Small intestine (tissue), 7 donors: Measurements from ENCODE around the gene HS6ST1. TPM values are rescaled to one million over a fixed set of nuclear protein-coding genes. Genes with fewer than 3 reads are reported as not detected.
"Not testable (repeated sequence)": the region's sequence is repeated elsewhere in the genome, so short reads cannot be mapped to it uniquely, and the experiment has no call there.

Experiments used
- DNase-seq, 2 donors: peaks; one replicate each; pipeline versions ENCODE4 v3.0.0 to v3.0.0-alpha.2; 2013
- FAIRE-seq: peaks from 2 replicates; lab custom pipeline; 2012; peaks lifted over from hg19 to GRCh38; lab: Jason Lieb, UNC
- H3K27ac ChIP-seq, 3 donors: one replicate each; pipeline ENCODE4 v1.5.1; 2013; ENCODE audit warnings: low read length in 2 of 3, mild to moderate bottlenecking in 2 of 3, control low read depth in 1 of 3, inconsistent platforms in 1 of 3, low read depth in 1 of 3, moderate library complexity in 1 of 3
- H3K27me3 ChIP-seq, 3 donors: one replicate each; pipeline ENCODE4 v1.6.1; 2013; ENCODE audit warnings: low read length in 3 of 3, inconsistent platforms in 1 of 3; ENCODE audit not compliant: control insufficient read depth in 3 of 3, insufficient read depth in 3 of 3
- H3K36me3 ChIP-seq, 3 donors: one replicate each; pipeline ENCODE4 v1.6.1; 2013; ENCODE audit warnings: low read length in 3 of 3, inconsistent platforms in 1 of 3, low read depth in 1 of 3, mild to moderate bottlenecking in 1 of 3, moderate library complexity in 1 of 3; ENCODE audit not compliant: control insufficient read depth in 3 of 3, insufficient read depth in 2 of 3
- H3K4me1 ChIP-seq, 3 donors: one replicate each; pipeline ENCODE4 v1.6.1; 2013; ENCODE audit warnings: low read length in 2 of 3, inconsistent platforms in 1 of 3, low read depth in 1 of 3, mild to moderate bottlenecking in 1 of 3, moderate library complexity in 1 of 3; ENCODE audit not compliant: control insufficient read depth in 3 of 3, insufficient read depth in 2 of 3
- H3K4me3 ChIP-seq, 3 donors: one replicate each; pipeline ENCODE4 v1.5.1; 2013; ENCODE audit warnings: low read length in 3 of 3, control low read depth in 1 of 3, inconsistent platforms in 1 of 3, low read depth in 1 of 3, mild to moderate bottlenecking in 1 of 3, moderate library complexity in 1 of 3
- H3K9me3 ChIP-seq, 2 donors: one replicate each; pipeline ENCODE4 v1.6.1; 2013; ENCODE audit warnings: low read depth in 1 of 2, low read length in 1 of 2; ENCODE audit not compliant: control insufficient read depth in 2 of 2, insufficient read depth in 1 of 2
- WGBS, 3 donors: extraction: QIAGEN DNeasy Blood & Tissue Kit; methylation state at CpG; one replicate each; pipeline ENCODE4 v1.1.7; 2013; 5-methylcytosine and 5-hydroxymethylcytosine counted together
- polyA plus RNA-seq, 4 donors: library from polyadenylated mRNA; stranded (reverse) in 3 of 4; unstranded in 1 of 4; fragments of 200-250 nt in 3 of 4; fragments of 120-200 nt in 1 of 4; gene quantifications; one replicate each; pipeline versions ENCODE4 v1.2.1 to v1.2.3, GENCODE V29; 2013
- donor health status: healthy with polysubstance abuse.
- donor health status: control.
- donor health status: control.
- donor health status: Bipolar disorder and iron deficiency.
- donor health status: healthy.

Gene HS6ST1
- polyA plus RNA-seq, 4 donors = 4.0 to 20.7 (median 12.5) TPM

DNA sequence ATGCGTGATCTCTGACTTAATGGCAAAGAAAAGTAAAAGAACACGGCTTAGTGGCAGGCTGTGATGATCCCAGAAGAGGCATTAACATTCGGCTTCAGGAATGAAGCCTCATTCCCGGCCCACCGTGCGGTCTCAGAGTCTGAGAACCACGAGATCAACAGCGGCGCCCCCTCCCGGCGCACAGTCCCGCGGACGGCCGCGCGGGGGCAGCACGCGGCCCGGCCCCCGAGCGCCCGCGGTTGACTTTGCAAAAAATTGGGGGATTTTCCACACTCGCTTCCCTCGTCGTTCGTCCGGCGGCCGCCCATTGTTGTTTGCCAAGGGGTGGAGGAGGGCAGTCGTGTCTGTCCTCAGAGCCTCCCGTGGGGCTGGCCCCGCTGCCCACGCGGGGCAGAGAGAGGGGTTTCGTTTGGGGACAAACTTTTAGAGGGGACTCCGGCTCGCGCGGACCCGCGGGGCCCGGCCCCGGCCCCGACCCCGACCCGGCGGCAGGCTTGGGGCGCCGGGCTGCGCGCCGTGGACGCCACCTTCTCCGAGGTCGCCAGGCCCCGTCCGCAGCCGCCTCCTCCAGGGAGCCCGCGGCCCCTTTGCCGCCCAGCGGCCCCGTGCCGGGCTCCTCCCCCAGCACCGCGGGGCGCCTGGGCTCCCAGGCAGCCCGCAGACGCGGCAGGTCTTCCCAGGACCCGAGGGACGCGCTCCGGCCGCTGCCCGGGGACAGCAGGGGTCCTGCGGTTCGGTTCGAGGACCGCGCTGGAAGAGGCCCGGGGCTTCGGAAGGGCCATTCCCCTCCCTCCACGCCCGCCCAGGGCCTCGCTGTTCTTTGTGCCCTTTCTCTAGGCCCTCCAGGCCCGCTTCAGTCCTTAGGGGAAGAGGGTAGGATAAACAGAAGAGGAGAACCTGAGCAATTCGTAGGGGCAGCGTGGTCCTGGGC lies 3.4 kb upstream of the HS6ST1 start:
- 3 to 4% (median 3%) methylated on average over 68 to 91 of the region's 91 CpGs for WGBS, 3 donors
- H3K9me3 ChIP-seq = no peaks in the 10 kb centered on the region
- H3K27ac ChIP-seq = peak overlapping the region in 2 of 3 donors; percentile 42 to 83
- DNase-seq = peak; percentile 76 to 90
- FAIRE-seq = no peak
- no peaks in the 10 kb centered on the region for H3K36me3 ChIP-seq
- H3K4me1 ChIP-seq = peaks cover 0 to 9% (median 2%) of the 10 kb centered on the region in 3 donors
- H3K4me3 ChIP-seq = peak overlapping the region; percentile 40 to 72 (median 49)
- H3K27me3 ChIP-seq = peaks cover 0 to 5% (median 0%) of the 10 kb centered on the region in 3 donors

GRCh38 chr2:128320906-128321771 lies 2.5 kb upstream of the HS6ST1 start:
- FAIRE-seq (no peak), DNase-seq (no peak)
- peaks cover 0 to 9% (median 0%) of the 10 kb centered on the region in 3 donors for H3K36me3 ChIP-seq
- no peaks in the 10 kb centered on the region for H3K9me3 ChIP-seq
- no peak overlapping the region for H3K4me3 ChIP-seq
- no peak overlapping the region for H3K27ac ChIP-seq
- WGBS, 3 donors = 69% methylated on average over 23 of the region's 23 CpGs
- peaks cover 0 to 5% (median 0%) of the 10 kb centered on the region in 3 donors for H3K27me3 ChIP-seq
- peaks cover 2 to 16% (median 3%) of the 10 kb centered on the region in 3 donors for H3K4me1 ChIP-seq

DNA sequence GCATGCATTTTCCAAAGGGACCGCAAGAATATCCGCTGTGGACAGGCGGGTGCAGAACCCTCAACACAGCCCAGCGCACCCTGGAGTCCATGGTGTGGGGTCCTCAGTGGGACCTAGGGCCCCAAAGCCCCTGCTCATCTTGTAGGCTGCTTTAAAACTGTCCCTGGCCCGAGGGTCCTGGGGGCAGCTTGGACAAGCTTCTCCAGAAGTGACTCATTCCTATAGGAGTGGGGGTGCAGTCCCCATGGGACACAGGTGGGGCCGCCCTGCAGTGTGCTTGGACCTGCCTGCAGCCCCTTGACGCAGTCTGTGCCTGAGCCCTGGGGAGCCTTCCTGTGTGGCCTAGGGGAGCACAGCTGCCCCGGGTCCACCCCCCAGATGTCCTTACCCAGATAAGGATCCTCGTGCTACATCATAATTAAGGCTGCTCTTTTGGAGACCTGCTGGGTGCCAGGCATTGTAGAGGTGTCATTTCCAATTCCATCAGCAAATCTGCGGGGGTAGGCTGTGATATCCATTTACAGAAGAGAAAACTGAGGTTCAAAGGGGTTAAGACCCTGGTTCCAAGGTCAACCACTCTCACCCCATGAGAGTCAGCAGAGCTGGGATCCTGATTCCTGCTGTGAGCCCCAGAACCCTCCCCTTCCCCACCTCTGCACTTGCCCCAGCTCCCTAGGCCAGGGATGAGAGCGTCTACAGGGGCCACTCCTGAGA lies 1.7 kb upstream of the HS6ST1 start:
- peaks cover 0 to 5% (median 0%) of the 10 kb centered on the region in 3 donors for H3K27me3 ChIP-seq
- no peaks in the 10 kb centered on the region for H3K9me3 ChIP-seq
- H3K27ac ChIP-seq = no peak overlapping the region
- H3K36me3 ChIP-seq = peaks cover 0 to 17% (median 0%) of the 10 kb centered on the region in 3 donors
- peaks cover 2 to 17% (median 3%) of the 10 kb centered on the region in 3 donors for H3K4me1 ChIP-seq
- WGBS, 3 donors = 78 to 84% (median 82%) methylated on average over 11 of the region's 11 CpGs
- DNase-seq (no peak), FAIRE-seq (no peak)
- H3K4me3 ChIP-seq = no peak overlapping the region

DNA sequence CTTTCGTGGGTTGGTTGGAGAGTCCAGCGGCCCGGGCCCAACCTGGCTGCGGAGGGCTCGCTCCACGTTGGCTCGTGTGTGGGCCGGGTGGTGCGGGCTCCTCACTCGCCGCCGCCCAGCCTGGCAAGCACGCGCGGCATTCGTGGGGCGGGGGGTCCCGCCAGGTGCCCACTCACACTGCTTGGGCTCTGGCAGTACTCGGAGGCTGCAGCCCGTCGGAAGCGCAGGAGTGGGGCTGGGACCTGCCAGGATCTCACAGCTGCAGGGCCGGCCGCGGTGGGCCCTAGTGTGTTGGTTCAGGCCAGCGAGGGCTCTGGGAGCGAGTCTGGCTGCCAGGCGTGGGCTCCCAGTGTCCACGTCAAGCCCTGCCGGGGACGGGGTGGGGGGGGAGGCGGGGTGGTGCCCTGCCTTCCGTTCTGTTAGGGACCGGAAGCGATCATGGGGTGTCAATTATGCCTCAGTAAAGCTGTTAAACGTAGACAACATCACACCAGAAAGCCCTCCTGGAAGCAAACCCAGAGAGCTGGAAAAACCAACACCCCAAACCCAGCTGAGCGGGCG lies 1.0 kb upstream of the HS6ST1 start:
- Histone ChIP-seq H3K27me3 (peaks cover 0 to 5% (median 0%) of the 10 kb centered on the region in 3 donors), H3K27ac (no peak overlapping the region), H3K4me1 (peaks cover 2 to 17% (median 3%) of the 10 kb centered on the region in 3 donors), H3K9me3 (no peaks in the 10 kb centered on the region), H3K4me3 (peak overlapping the region in 1 of 3 donors; percentile 41), H3K36me3 (peaks cover 0 to 23% (median 0%) of the 10 kb centered on the region in 3 donors)
- WGBS, 3 donors = 80 to 83% (median 82%) methylated on average over 37 to 38 of the region's 38 CpGs
- no peak for DNase-seq
- FAIRE-seq = no peak

GRCh38 chr2:128318245-128318644 lies 423 bp downstream of the HS6ST1 start:
- not testable (repeated sequence) for FAIRE-seq, H3K27me3 ChIP-seq, H3K9me3 ChIP-seq, H3K27ac ChIP-seq
- DNase-seq = peak in 1 of 2 donors; percentile 59
- peak overlapping the region in 2 of 3 donors; percentile 19 to 82 for H3K4me3 ChIP-seq
- 0 to 14% (median 5%) methylated on average over 11 to 47 of the region's 55 CpGs for WGBS, 3 donors
- peaks cover 2 to 17% (median 3%) of the 10 kb centered on the region in 3 donors for H3K4me1 ChIP-seq
- H3K36me3 ChIP-seq = peaks cover 0 to 35% (median 0%) of the 10 kb centered on the region in 3 donors

GRCh38 chr2:128317899-128318225 lies 806 bp downstream of the HS6ST1 start:
- not testable (repeated sequence) for H3K27me3 ChIP-seq, DNase-seq, H3K9me3 ChIP-seq, FAIRE-seq
- Histone ChIP-seq H3K4me3 (peak overlapping the region; percentile 65 to 82 (median 71)), H3K36me3 (peaks cover 0 to 35% (median 0%) of the 10 kb centered on the region in 3 donors), H3K4me1 (peaks cover 2 to 17% (median 3%) of the 10 kb centered on the region in 3 donors), H3K27ac (peak overlapping the region in 1 of 3 donors; percentile 52)
- WGBS, 3 donors = 0 to 1% (median 0%) methylated on average over 13 to 30 of the region's 40 CpGs

DNA sequence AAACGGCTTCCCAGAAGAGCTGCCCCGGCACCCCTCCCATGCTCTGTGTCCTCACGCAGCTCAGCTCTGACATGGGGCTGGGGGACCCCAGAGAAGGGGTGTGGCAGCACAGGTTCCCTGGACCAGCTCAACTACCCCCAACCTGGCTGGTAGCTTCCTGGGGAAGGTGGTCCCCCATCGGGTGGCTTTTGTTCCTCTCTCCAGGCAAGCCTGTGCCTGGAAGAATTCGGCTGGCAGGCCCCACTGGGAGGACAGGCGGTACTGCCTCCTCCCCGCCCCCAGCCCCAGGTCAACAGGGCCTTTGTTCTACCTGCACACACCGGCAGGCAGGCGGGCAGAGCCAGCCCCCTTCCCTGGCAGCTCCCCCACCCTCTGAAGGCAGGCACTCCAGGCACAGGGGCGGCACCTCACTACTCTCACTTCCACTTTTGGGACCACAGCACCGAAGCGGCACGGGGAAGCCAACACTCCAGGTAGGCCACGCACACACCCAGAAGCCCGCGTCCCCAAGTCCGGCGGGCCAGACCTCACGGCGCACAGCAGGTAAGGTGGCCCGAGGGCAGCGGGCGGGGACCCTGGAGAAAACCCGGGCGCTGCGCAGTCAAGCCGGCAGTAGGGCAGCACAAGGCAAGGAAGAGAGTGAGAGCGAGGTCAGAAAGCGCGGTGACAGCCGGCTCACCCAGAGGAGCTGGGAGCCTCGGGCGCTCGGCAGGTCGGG lies 1.3 kb downstream of the HS6ST1 start:
- peak overlapping the region; percentile 65 to 82 (median 71) for H3K4me3 ChIP-seq
- WGBS, 3 donors = 1 to 3% (median 2%) methylated on average over 31 to 35 of the region's 35 CpGs
- peaks cover 2 to 17% (median 3%) of the 10 kb centered on the region in 3 donors for H3K4me1 ChIP-seq
- peak overlapping the region in 2 of 3 donors; percentile 12 to 52 for H3K27ac ChIP-seq
- H3K9me3 ChIP-seq = no peaks in the 10 kb centered on the region
- FAIRE-seq (no peak), DNase-seq (peak in 1 of 2 donors; percentile 56)
- H3K27me3 ChIP-seq = peaks cover 0 to 5% (median 0%) of the 10 kb centered on the region in 3 donors
- H3K36me3 ChIP-seq = peaks cover 0 to 37% (median 0%) of the 10 kb centered on the region in 3 donors
